HepG2 (cell line): ENCODE measurements around the gene TMEM198. TPM values are rescaled to one million over a fixed set of nuclear protein-coding genes. Genes with fewer than 3 reads are reported as not detected.

Source experiments
- ADNP ChIP-seq: sonication (generic); formaldehyde crosslinking; IDR thresholded peaks from 2 replicates; pipeline ENCODE4 v1.4.0; 2020; ENCODE audit warnings: missing genetic modification reagents
- FOXP1 ChIP-seq, 2 experiments: fragments of 450-650 bp in 1 of 2; IDR thresholded peaks; 2 replicates each; pipeline ENCODE4 v1.6.1; 2017 to 2018; ENCODE audit warnings: antibody characterized with exemption in 1 of 2
- IRF9 ChIP-seq: sonication (generic); formaldehyde crosslinking; IDR thresholded peaks from 2 replicates; pipeline ENCODE4 v1.8.0; 2022; ENCODE audit warnings: missing genetic modification reagents, mild to moderate bottlenecking, borderline replicate concordance
- KDM5B ChIP-seq: sonication (generic); formaldehyde crosslinking; IDR thresholded peaks from 2 replicates; pipeline ENCODE4 v1.4.0; 2020; ENCODE audit warnings: missing genetic modification reagents, mild to moderate bottlenecking, borderline replicate concordance
- KLF9 ChIP-seq: IDR thresholded peaks from 2 replicates; pipeline ENCODE4 v1.6.1; 2016; ENCODE audit warnings: low read depth
- MAFF ChIP-seq: IDR thresholded peaks from 2 replicates; pipeline ENCODE4 v1.6.1; 2011; ENCODE audit warnings: low read depth, low read length, improper control_type of control experiment
- MED1 ChIP-seq: sonication (generic); formaldehyde crosslinking; IDR thresholded peaks from 2 replicates; pipeline ENCODE4 v1.4.0; 2020; ENCODE audit warnings: missing genetic modification reagents
- MIXL1 ChIP-seq: IDR thresholded peaks from 2 replicates; pipeline ENCODE4 v1.6.1; 2016
- MZF1 ChIP-seq: sonication (generic); formaldehyde crosslinking; IDR thresholded peaks from 2 replicates; pipeline ENCODE4 v1.8.1; 2023; ENCODE audit warnings: mild to moderate bottlenecking, missing genetic modification reagents, borderline replicate concordance
- NR2C2 ChIP-seq: sonication (generic); formaldehyde crosslinking; IDR thresholded peaks from 2 replicates; pipeline ENCODE4 v1.4.0; 2020; ENCODE audit warnings: missing genetic modification reagents, mild to moderate bottlenecking, moderate library complexity, borderline replicate concordance
- PRDM10 ChIP-seq: sonication (generic); formaldehyde crosslinking; IDR thresholded peaks from 2 replicates; pipeline ENCODE4 v1.4.0; 2020; ENCODE audit warnings: low read depth, missing genetic modification reagents
- PRMT3 ChIP-seq: sonication (generic); formaldehyde crosslinking; IDR thresholded peaks from 2 replicates; pipeline ENCODE4 v1.8.1; 2022; ENCODE audit warnings: low read depth, mild to moderate bottlenecking, moderate library complexity, missing genetic modification reagents, borderline replicate concordance
- SAFB2 ChIP-seq: sonication (generic); formaldehyde crosslinking; IDR thresholded peaks from 2 replicates; pipeline ENCODE4 v1.5.1; 2020; ENCODE audit warnings: missing genetic modification reagents, low read depth, mild to moderate bottlenecking, borderline replicate concordance
- TCF7L2 ChIP-seq: IDR thresholded peaks from 2 replicates; pipeline ENCODE4 v1.6.1; 2011; ENCODE audit warnings: mild to moderate bottlenecking, low read depth, low read length, moderate library complexity
- THYN1 ChIP-seq: sonication (generic); formaldehyde crosslinking; IDR thresholded peaks from 2 replicates; pipeline ENCODE4 v1.8.1; 2023; ENCODE audit warnings: low read depth, mild to moderate bottlenecking, moderate library complexity, missing genetic modification reagents, borderline replicate concordance
- YEATS2 ChIP-seq: sonication (generic); formaldehyde crosslinking; IDR thresholded peaks from 2 replicates; pipeline ENCODE4 v1.4.0; 2020; ENCODE audit warnings: missing genetic modification reagents, borderline replicate concordance
- ZBTB8A ChIP-seq: sonication (generic); formaldehyde crosslinking; IDR thresholded peaks from 2 replicates; pipeline ENCODE4 v1.4.0; 2020; ENCODE audit warnings: mild to moderate bottlenecking, low read depth, missing genetic modification reagents, borderline replicate concordance
- ZFP36 ChIP-seq: fragments of 150-350 bp; IDR thresholded peaks from 2 replicates; pipeline ENCODE4 v1.6.1; 2018; ENCODE audit warnings: borderline replicate concordance, low read length, low read depth; ENCODE audit not compliant: partially characterized antibody
- ZFP82 ChIP-seq: sonication (generic); formaldehyde crosslinking; IDR thresholded peaks from 2 replicates; pipeline ENCODE4 v1.5.1; 2020; ENCODE audit warnings: mild to moderate bottlenecking, missing genetic modification reagents, borderline replicate concordance
- ZFX ChIP-seq: sonication (generic); formaldehyde crosslinking; IDR thresholded peaks from 2 replicates; pipeline ENCODE4 v1.4.0; 2020; ENCODE audit warnings: mild to moderate bottlenecking, low read depth, missing genetic modification reagents, moderate library complexity
- ZNF543 ChIP-seq: sonication (generic); formaldehyde crosslinking; IDR thresholded peaks from 2 replicates; pipeline ENCODE4 v1.4.0; 2020; ENCODE audit warnings: mild to moderate bottlenecking, missing genetic modification reagents
- ZNF546 ChIP-seq: sonication (generic); formaldehyde crosslinking; conservative IDR thresholded peaks from 2 replicates; pipeline ENCODE4 v1.8.1; 2023; ENCODE audit warnings: mild to moderate bottlenecking, missing genetic modification reagents
- ZNF619 ChIP-seq: sonication (generic); formaldehyde crosslinking; IDR thresholded peaks from 2 replicates; pipeline ENCODE4 v1.4.0; 2020; ENCODE audit warnings: mild to moderate bottlenecking, missing genetic modification reagents
- ZNF672 ChIP-seq: sonication (generic); formaldehyde crosslinking; IDR thresholded peaks from 2 replicates; pipeline ENCODE4 v1.8.1; 2022; ENCODE audit warnings: missing genetic modification reagents
- polyA plus RNA-seq, 8 experiments: library from polyadenylated mRNA; depleted of rRNA in 3 of 8; stranded (reverse) in 7 of 8; unstranded in 1 of 8; fragments of >200 nt; fragmentation: Illumina TruSeq in 4 of 8; extraction: Trizol in 4 of 8; gene quantifications; 2 replicates each; pipeline versions ENCODE4 v1.2.1 to v1.2.3, GENCODE V29; 2011 to 2016; ENCODE audit warnings: low read depth in 4 of 8, missing spikeins in 1 of 8, mixed read lengths in 1 of 8; ENCODE audit not compliant: insufficient read depth in 1 of 8
- total RNA-seq, 5 experiments: library from RNA; depleted of rRNA; stranded (reverse); fragments of >200 nt; fragmentation: Illumina TruSeq; extraction: Trizol; gene quantifications; 2 replicates each; pipeline ENCODE4 v1.2.3, GENCODE V29; 2016; ENCODE audit warnings: low read depth in 1 of 5
- TF ChIP-seq, protein P1 (sequence below): IDR thresholded peaks from 2 replicates; pipeline ENCODE4 v1.6.1; 2012; ENCODE audit warnings: low read length, improper control_type of control experiment

The TMEM198 gene
- total and polyA plus RNA-seq, 2 of the 13 experiments (the other 11 are each of a cell fraction or from before 2014, with no cell fraction given), result 17.3 to 23.5 TPM

DNA sequence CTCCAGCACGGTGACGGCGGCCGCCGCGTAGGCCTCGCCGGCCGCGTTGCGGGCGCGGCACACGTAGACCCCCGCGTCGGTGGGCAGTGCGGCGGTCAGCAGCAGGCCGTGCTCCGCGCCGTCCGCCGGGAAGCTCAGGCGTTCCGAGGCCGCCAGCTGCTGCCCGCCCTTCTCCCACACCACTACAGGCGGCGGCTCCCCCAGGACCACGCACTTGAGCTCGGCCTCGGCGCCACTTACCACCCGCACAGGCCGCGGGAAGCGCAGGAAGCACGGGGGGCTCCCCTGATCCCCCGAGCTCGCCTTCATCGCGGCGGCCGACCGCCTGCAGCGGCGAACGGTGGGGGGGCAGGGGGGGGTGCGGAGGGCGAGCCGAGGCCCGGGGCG is 27.1 kb downstream of the TMEM198 start (continued):
- no peak for TF ChIP-seq IRF9 (CRISPR knock-in tag)
- TF ChIP-seq ZFX (CRISPR knock-in tag), result no peak; the same call in 1 of the 2 replicates
- no peak for TF ChIP-seq MAFF
- no peak for TF ChIP-seq PRDM10 (CRISPR knock-in tag)
- no peak for TF ChIP-seq ZNF546 (CRISPR knock-in tag)
- no peak for TF ChIP-seq ZFP36
- TF ChIP-seq FOXP1 (IDR thresholded peaks at IDR 0.05), result no peak
- TF ChIP-seq FOXP1 (CRISPR knock-in tag; IDR thresholded peaks at IDR 0.05), result no peak
- no peak for TF ChIP-seq TCF7L2
- no peak for TF ChIP-seq ZNF543
- no peak for TF ChIP-seq YEATS2 (CRISPR knock-in tag)
- no peak for TF ChIP-seq ZNF619 (CRISPR knock-in tag)
- TF ChIP-seq, protein P1, sequence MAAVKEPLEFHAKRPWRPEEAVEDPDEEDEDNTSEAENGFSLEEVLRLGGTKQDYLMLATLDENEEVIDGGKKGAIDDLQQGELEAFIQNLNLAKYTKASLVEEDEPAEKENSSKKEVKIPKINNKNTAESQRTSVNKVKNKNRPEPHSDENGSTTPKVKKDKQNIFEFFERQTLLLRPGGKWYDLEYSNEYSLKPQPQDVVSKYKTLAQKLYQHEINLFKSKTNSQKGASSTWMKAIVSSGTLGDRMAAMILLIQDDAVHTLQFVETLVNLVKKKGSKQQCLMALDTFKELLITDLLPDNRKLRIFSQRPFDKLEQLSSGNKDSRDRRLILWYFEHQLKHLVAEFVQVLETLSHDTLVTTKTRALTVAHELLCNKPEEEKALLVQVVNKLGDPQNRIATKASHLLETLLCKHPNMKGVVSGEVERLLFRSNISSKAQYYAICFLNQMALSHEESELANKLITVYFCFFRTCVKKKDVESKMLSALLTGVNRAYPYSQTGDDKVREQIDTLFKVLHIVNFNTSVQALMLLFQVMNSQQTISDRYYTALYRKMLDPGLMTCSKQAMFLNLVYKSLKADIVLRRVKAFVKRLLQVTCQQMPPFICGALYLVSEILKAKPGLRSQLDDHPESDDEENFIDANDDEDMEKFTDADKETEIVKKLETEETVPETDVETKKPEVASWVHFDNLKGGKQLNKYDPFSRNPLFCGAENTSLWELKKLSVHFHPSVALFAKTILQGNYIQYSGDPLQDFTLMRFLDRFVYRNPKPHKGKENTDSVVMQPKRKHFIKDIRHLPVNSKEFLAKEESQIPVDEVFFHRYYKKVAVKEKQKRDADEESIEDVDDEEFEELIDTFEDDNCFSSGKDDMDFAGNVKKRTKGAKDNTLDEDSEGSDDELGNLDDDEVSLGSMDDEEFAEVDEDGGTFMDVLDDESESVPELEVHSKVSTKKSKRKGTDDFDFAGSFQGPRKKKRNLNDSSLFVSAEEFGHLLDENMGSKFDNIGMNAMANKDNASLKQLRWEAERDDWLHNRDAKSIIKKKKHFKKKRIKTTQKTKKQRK, result no peak
- no peak for TF ChIP-seq KLF9 (CRISPR knock-in tag)
- no peak for TF ChIP-seq MZF1 (CRISPR knock-in tag)
- TF ChIP-seq THYN1 (CRISPR knock-in tag), result no peak
- no peak for TF ChIP-seq NR2C2 (CRISPR knock-in tag)
- TF ChIP-seq MIXL1 (CRISPR knock-in tag), result no peak
- no peak for TF ChIP-seq MED1 (CRISPR knock-in tag)
- TF ChIP-seq KDM5B (CRISPR knock-in tag), result no peak
- TF ChIP-seq ZBTB8A (CRISPR knock-in tag), result no peak
- no peak for TF ChIP-seq ZNF672
- TF ChIP-seq SAFB2 (CRISPR knock-in tag), result no peak
- TF ChIP-seq ZFP82 (CRISPR knock-in tag), result no peak; the same call in 1 of the 2 replicates
- TF ChIP-seq PRMT3, result no peak
- TF ChIP-seq ADNP (CRISPR knock-in tag), result no peak
